ENCODE data around the gene DEGS2.

- TF ChIP-seq CTCF (conservative IDR thresholded peaks at IDR 0.05) (no peak), ZFX (IDR thresholded peaks at IDR 0.05) (no peak)
Observed at GRCh38 chr14:100116134-100116533, 43.3 kb downstream of the DEGS2 start.
